Inflammatory macrophage treated with lipopolysaccharide for 4 hours (primary cell): Measurements from ENCODE around the gene ZNF750.

Experiments
- DNase-seq: peaks from one replicate; pipeline ENCODE4 v3.0.0-alpha.2; 2020

The ZNF750 gene

DNA sequence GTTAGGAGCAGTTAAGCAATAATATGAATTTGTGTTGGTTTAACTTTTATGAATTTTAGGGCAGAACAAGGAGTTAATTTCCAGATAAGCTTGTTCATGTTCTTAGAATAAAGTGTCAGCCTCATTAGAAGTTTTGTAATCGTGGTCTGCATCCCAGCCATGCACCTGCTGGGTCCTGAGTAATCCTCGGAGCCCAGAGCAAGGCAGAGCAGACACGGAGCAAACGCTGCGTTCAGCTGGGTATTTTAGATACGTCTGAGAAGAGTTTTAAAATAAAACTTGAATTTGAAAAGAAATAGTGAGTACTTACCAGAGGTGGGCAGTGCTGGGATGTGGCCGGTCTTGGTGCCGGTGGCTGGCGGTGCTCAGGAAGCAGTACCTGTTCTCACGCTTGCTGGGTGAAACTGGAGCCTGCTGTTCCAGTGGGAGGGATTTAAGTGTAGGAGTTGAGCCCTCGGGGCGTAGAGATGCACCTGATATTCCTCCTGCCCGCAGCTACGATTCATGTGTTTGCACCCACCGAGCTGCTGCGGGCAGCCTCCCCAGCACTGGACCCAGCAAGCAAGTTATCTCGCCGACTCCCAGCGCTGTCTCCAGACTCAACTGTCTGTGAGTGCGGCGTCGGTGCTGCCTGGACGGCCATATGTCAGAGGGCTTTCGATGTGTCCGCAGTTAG lies at the start of gene ZNF750:
Gene ZNF750 (minus strand): TSS at position 406 of the 676 bp plus-strand sequence. CDS start 7,568 bp downstream, outside the sequence.
- DNase-seq: no peak

DNA sequence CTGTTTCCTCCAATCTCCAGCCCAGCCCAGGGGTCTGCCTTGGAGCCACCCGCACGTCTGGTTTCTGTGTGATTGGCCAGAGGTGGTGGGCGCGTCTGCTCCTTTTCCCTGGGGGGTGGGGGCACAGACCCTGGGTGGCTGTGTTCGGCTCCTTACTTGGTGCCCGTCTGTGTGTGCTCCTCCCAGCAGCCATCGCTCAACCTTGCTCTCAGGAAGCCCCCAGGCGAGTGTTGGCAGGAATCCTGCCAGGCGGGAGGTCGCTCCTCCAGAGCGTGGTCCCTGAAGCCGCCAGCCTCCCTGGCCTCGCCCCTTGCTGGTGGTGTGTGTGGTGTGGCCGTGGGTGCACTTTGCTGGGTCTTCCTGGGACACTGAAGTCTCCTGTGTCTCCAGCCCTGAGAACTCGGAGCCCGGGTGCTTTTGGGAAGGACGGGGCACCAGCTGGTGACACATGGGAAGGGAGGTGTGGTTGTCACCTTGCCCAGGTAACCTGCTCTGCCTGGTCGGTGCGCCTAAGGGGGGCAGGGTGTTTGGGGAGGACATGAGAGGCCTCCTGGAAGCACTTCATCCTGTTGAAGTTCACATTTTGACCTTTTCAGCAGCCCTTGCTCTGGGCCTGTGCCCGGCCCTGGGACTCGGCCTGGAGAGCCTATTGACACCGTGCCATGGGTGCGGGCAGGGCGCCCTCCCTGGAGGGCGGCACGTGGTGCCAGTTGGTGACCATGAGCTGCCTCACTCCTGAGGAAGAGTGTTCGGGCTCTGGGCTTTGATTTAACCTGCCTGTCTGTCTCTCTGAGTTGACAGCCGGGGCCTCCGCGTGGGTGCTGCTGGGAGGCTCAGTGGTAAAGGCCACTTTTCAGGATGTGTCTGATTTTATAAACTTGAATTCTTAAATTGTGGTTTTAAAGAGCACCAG lies 49.0 kb upstream of the ZNF750 start:
- DNase-seq: no peak

GRCh38 chr17:82887255-82888164 lies 47.7 kb upstream of the ZNF750 start:
- DNase-seq: peak; percentile 19

GRCh38 chr17:82884970-82885353 lies 45.1 kb upstream of the ZNF750 start:
- no peak for DNase-seq

- no peak for DNase-seq
Observed at GRCh38 chr17:82884341-82884969, 44.6 kb upstream of the ZNF750 start.

GRCh38 chr17:82883419-82884031 lies 43.7 kb upstream of the ZNF750 start:
- DNase-seq: no peak

DNA sequence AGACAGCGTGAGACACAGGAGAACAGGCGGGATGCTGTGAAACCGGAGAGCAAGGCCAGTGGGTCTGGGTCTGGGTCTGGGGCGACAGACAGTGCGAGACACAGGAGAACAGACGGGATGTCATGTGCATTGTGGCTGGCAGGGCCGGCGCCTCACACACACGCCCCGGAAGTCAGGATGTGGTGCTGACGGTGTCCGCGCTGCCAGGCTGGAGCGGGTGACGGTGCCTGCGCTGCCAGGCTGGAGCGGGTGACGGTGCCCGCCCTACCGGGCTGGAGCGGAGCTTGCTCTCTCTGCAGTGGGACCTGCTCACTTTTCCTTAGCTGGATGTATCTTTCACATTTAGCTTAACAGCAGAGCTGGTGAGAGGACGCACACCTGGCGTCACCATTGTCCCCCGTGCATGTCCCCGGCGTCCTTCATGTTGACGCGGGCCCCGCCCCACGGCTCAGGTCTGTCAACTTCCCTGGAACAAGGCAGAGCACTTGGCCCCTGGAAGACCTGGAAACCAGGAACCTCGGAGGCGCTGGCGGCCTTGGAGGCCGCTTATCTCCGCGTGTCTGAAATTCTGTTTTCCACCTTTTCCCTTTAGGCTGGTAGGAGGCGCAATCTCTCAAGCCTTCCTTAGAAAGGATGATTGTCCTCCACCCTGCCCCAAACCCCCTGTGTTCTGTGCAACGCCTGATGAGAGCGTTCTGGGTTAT lies 43.0 kb upstream of the ZNF750 start:
- peak; percentile 27 for DNase-seq

GRCh38 chr17:82881900-82882714 lies 42.3 kb upstream of the ZNF750 start:
- peak; percentile 63 for DNase-seq

- DNase-seq: no peak
Observed at GRCh38 chr17:82881324-82881823, 41.6 kb upstream of the ZNF750 start.

- DNase-seq: no peak
Observed at GRCh38 chr17:82880620-82881323, 41.0 kb upstream of the ZNF750 start.

DNA sequence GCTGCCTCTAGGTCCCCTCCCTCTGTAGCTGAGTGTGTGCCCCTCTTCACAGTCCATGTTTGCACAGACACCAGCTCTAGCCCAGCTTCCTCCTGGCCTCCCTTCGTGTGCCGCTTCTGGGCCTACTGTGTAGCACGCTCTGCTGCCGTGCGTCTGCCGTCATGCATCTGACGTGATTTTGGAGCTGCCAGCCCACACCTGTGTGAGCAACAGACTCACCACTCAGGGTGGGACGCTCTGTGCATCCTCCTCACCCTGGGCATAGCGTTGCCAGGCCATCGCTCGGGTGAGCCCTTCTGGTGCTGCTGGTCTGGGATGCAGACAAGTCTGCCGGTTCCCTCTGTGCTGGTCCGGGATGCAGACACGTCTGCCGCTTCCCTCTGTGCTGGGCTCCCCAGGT lies 39.4 kb upstream of the ZNF750 start:
- DNase-seq: no peak

DNA sequence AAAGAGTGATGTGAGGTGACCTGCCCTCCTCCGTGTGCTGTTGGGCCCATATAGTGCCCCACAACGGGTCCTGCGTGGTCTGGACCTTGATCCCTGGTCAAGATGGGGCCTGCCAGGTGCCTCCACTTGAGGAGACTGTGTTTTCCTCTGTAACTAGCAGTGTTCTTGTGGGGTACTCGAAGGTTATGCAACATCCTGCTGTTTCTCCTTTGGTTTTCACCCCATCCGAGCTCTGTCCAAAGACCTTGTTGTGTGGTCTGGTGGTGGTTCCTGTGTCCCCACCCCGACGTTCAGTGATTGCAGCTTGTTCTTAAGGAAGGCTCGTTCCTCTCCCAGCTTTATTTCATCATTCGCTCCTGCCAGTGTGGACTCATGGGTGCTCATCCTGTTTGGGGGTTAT lies 38.7 kb upstream of the ZNF750 start:
- peak; percentile 29 for DNase-seq

DNA sequence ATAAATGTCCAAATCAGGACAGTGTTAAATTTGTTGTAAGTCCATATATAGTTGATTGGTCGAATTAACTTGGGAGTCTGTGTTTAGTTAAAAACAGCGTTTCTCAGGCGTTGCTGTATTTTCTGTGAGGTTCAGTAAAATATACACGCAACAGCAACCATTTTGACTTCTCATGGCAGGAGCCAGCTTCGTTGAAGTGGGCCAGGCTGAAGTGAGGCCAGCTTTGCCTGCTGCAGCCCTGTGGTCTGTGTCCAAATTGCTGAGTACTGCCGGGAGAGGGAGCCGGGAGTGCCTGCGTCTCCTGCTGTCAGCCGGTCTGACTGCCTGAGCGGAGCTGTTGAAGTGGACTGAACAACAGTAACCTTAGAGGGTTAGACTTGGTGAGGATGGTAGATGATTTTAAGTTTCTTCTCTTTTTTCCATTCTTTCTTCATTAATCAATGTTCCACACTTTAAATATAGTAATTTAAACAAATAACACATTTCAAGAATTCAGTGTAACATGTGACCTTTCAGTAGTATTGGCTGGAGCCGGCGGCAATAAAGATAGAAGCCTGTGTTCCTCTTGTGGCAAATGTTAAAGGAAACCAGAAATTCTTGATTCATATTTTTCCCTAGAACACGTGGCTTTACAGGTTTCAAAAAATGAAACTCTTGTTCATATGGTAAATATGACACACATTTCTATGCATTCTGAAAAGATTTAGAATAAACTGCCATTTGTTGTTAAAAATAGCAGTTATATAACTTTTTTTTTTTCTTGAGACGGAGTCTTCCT lies 37.0 kb upstream of the ZNF750 start:
- DNase-seq: peak; percentile 37

GRCh38 chr17:82876149-82876548 lies 36.3 kb upstream of the ZNF750 start:
- peak; percentile 51 for DNase-seq

- no peak for DNase-seq
Observed at GRCh38 chr17:82875407-82875856, 35.6 kb upstream of the ZNF750 start.

- no peak for DNase-seq
Observed at GRCh38 chr17:82874011-82874835, 34.4 kb upstream of the ZNF750 start.

- no peak for DNase-seq
Observed at GRCh38 chr17:82873521-82873920, 33.7 kb upstream of the ZNF750 start.
